RWPE1 (cell line): ENCODE measurements around the gene RPL36.

Experiments used
- CTCF ChIA-PET: fragments of 350-600 bp; sonication (Branson Sonifier 250); formaldehyde crosslinking; extraction: SDS; loops from one replicate; lab custom pipeline; 2021; lab: Yijun Ruan, JAX
- POLR2A ChIA-PET: fragments of 400-600 bp; formaldehyde crosslinking; extraction: SDS; loops from one replicate; lab custom pipeline; 2020; ENCODE audit warnings: antibody characterized with exemption; ENCODE audit not compliant: low non-redundant PET; lab: Yijun Ruan, JAX
- DNase-seq: peaks from one replicate; pipeline ENCODE4 v3.0.0; 2012; ENCODE audit warnings: low spot score
- H3K27ac ChIP-seq: fragments of 450-650 bp; 2 replicates; pipeline ENCODE4 v1.5.1; 2017
- TF ChIP-seq, protein P1 (sequence below): fragments of 450-650 bp; conservative IDR thresholded peaks from 2 replicates; pipeline ENCODE4 v1.5.1; 2017; ENCODE audit warnings: low read depth, mild to moderate bottlenecking

The RPL36 gene

DNA sequence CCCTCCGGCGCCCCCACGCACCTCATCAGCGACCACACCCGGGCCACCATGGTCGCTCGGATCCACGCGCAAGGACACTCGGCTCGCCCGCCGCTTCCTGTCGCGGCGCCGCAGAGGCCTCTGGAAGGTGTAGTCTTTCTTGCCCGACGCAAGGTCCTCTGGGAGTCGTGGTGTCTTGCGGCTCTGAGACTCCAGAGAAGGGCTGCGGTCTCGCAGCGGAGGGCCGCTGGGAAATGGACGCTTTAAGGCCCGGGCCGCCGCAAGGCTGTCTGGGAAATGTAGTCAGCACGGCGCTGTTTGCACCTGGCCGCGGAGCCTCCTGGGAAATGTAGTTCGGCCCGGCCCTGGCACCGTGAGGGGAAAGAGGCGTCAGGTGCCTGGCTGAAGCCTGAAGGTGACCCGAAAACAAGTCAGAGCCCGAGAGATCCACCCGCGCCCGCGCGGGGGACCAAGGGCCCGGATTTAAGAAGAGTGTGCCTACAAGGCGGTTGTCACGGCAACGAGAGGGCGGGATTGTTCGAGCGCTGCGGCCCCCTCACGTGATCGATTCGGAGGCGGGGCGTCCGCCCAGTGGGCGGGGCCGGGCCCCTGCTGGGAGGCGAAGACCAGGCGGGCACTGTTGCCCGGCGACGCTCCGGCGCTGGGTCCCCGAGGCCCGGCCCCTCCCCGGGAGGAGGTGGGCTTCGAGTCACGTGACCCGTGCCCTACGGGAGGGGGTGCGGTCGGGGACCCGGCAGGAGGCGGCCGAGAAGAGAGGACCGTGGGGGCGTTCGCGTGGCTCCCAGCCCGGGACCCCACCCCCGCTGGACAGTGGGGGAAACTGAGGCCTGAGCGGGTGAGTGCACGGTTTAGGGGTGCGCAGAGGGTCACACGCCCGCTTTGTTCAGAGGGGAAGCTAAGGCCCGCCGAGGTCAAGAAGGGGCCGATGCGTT is 9.4 kb upstream of the RPL36 start, which contains the start of the genes HSD11B1L and MICOS13:
HSD11B1L (plus strand) TSS at position 591 of the 932 bp plus-strand sequence. CDS start 3,806 bp downstream, outside the sequence.
MICOS13 (minus strand) TSS at position 80 of the 932 bp plus-strand sequence; CDS start at position 50, 30 bp downstream.
- H3K27ac ChIP-seq = peak within 1 kb of the TSS; percentile 91
- ChIA-PET POLR2A (no interaction called here), CTCF (no interaction called here)
- TF ChIP-seq, protein P1, sequence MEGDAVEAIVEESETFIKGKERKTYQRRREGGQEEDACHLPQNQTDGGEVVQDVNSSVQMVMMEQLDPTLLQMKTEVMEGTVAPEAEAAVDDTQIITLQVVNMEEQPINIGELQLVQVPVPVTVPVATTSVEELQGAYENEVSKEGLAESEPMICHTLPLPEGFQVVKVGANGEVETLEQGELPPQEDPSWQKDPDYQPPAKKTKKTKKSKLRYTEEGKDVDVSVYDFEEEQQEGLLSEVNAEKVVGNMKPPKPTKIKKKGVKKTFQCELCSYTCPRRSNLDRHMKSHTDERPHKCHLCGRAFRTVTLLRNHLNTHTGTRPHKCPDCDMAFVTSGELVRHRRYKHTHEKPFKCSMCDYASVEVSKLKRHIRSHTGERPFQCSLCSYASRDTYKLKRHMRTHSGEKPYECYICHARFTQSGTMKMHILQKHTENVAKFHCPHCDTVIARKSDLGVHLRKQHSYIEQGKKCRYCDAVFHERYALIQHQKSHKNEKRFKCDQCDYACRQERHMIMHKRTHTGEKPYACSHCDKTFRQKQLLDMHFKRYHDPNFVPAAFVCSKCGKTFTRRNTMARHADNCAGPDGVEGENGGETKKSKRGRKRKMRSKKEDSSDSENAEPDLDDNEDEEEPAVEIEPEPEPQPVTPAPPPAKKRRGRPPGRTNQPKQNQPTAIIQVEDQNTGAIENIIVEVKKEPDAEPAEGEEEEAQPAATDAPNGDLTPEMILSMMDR = no peak
- peak; percentile 90 for DNase-seq

- no peak for DNase-seq
- TF ChIP-seq, protein P1 = no peak
- CTCF ChIA-PET = no interaction called here
- H3K27ac ChIP-seq = peak overlapping the region; percentile 91
- POLR2A ChIA-PET = no interaction called here
These were observed 8.5 kb upstream of the RPL36 start for GRCh38 chr19:5681391-5682106.

DNA sequence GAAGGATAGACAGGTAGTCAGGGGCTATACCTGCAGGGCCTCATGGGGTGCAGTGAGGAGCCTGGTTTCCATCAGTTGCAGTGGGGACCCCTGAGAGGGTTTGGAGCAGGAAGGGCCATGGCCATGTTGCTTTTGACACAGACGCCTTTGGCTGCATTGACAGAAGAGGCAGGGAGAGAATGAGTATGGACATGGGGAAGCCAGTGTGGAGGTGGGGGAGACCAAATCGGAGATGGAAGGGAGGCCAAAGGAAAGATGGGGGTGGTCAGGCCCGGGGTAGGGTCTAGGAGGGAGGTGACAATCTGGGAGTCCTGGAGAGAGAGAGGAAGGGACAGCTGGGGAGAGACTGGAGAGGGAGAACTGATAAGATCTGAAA is 8.0 kb upstream of the RPL36 start:
- H3K27ac ChIP-seq = no peak overlapping the region; the same call in 1 of the 2 replicates
- TF ChIP-seq, protein P1 = no peak
- DNase-seq = no peak
- CTCF ChIA-PET = no interaction called here
- POLR2A ChIA-PET = no interaction called here

GRCh38 chr19:5683177-5683886 is 6.8 kb upstream of the RPL36 start:
- ChIA-PET CTCF (interaction anchor here (1.0 kb wide), 1 partner anchor 44 kb away, joined by 6 read pairs; no protein-coding TSS in a partner anchor), POLR2A (no interaction called here)
- peak overlapping the region; percentile 18; the same call in 1 of the 2 replicates for H3K27ac ChIP-seq
- TF ChIP-seq, protein P1 = no peak
- no peak for DNase-seq

- POLR2A ChIA-PET = no interaction called here
- CTCF ChIA-PET = interaction anchor here (0.6 kb wide), 1 partner anchor 87 kb away, joined by 3 read pairs; no protein-coding TSS in a partner anchor
- H3K27ac ChIP-seq = peak overlapping the region; percentile 94
- DNase-seq = no peak
- TF ChIP-seq, protein P1 = no peak
These were observed 5.2 kb upstream of the RPL36 start for GRCh38 chr19:5684694-5685430.
